Suprapubic skin (tissue), 4 donors: ENCODE data around the gene HINFP. TPM values are rescaled to one million over a fixed set of nuclear protein-coding genes. Genes with fewer than 3 reads are reported as not detected.

ENCODE experiments used
- DNase-seq, 2 donors: peaks; one replicate each; pipeline ENCODE4 v3.0.0-alpha.2; 2019; ENCODE audit warnings: low spot score in 2 of 2
- H3K27ac ChIP-seq: fragments of 200-600 bp; sonication (generic); one replicate; pipeline ENCODE4 v1.5.1; 2019
- H3K27me3 ChIP-seq: fragments of 200-600 bp; sonication (generic); one replicate; pipeline ENCODE4 v1.5.1; 2019
- H3K36me3 ChIP-seq: fragments of 200-600 bp; sonication (generic); one replicate; pipeline ENCODE4 v1.5.1; 2019
- H3K4me1 ChIP-seq: fragments of 200-600 bp; sonication (generic); one replicate; pipeline ENCODE4 v1.5.1; 2019
- H3K4me3 ChIP-seq: fragments of 200-600 bp; sonication (generic); one replicate; pipeline ENCODE4 v1.5.1; 2019; ENCODE audit warnings: mild to moderate bottlenecking
- H3K9me3 ChIP-seq: fragments of 200-600 bp; sonication (generic); one replicate; pipeline ENCODE4 v1.5.1; 2019
- EP300 ChIP-seq: sonication (generic); formaldehyde crosslinking; IDR thresholded peaks from one replicate; pipeline ENCODE4 v1.6.1; 2017; ENCODE audit warnings: antibody characterized with exemption
- POLR2A ChIP-seq, 2 donors: fragments of 450-650 bp; IDR thresholded peaks; one replicate each; pipeline ENCODE4 v1.6.1; 2017; ENCODE audit warnings: antibody characterized with exemption in 2 of 2, mild to moderate bottlenecking in 2 of 2, moderate library complexity in 2 of 2
- POLR2AphosphoS5 ChIP-seq, 3 donors: sonication (generic); formaldehyde crosslinking; IDR thresholded peaks; one replicate each; pipeline ENCODE4 v1.6.1; 2017; ENCODE audit warnings: antibody characterized with exemption in 3 of 3
- WGBS: methylation state at CpG from one replicate; pipeline ENCODE4 v1.1.5; 2018; 5-methylcytosine and 5-hydroxymethylcytosine counted together
- total RNA-seq, 4 donors: library from RNA; depleted of rRNA; stranded (reverse); fragments of >200 nt; gene quantifications; one replicate each; pipeline ENCODE4 v1.1.0, GENCODE V29; 2016
- TF ChIP-seq, protein P1 (sequence below), 2 donors: fragments of 200-600 bp in 1 of 2; fragments of 450-650 bp in 1 of 2; sonication (generic) in 1 of 2; IDR thresholded peaks; one replicate each; pipeline ENCODE4 v1.5.1; 2016 to 2019; ENCODE audit warnings: antibody characterized with exemption in 2 of 2, mild to moderate bottlenecking in 1 of 2, moderate library complexity in 1 of 2

HINFP gene
- total RNA-seq, 4 donors from 2014 or later: 16.1 to 45.1 (median 26.7) TPM

DNA sequence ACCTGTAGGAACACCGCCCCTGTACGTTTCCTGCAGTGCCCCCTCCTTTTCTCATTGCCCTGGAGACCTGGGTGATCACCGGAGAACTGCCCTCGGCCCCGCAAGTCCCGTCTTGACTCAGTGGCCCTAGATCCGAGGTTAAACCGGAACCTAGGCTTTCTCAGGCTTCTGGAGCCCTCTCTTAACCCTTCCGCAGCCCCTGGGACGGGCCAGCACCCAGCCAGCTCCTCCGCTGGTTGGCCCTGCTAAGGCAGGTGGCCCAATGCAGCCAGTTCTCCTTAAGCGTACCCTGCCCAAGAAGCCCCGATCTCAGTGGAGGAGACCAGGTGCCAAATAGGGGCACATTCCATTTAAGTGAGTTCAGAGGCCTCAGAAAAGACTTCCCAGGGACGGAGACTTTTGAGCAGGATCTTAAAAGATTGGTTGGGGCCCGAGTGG is 47.9 kb downstream of the HINFP start:
- Histone ChIP-seq H3K9me3 (no peaks in the 10 kb centered on the region), H3K4me3 (peak overlapping the region; percentile 89), H3K4me1 (peaks cover 31% of the 10 kb centered on the region), H3K36me3 (peaks cover 16% of the 10 kb centered on the region), H3K27me3 (no peaks in the 10 kb centered on the region), H3K27ac (peak overlapping the region; percentile 95)
- DNase-seq: no peak
- TF ChIP-seq EP300 (no peak), POLR2AphosphoS5 (IDR thresholded peaks at IDR 0.05) (no peak), POLR2A (IDR thresholded peaks at IDR 0.05) (no peak)
- TF ChIP-seq, protein P1, sequence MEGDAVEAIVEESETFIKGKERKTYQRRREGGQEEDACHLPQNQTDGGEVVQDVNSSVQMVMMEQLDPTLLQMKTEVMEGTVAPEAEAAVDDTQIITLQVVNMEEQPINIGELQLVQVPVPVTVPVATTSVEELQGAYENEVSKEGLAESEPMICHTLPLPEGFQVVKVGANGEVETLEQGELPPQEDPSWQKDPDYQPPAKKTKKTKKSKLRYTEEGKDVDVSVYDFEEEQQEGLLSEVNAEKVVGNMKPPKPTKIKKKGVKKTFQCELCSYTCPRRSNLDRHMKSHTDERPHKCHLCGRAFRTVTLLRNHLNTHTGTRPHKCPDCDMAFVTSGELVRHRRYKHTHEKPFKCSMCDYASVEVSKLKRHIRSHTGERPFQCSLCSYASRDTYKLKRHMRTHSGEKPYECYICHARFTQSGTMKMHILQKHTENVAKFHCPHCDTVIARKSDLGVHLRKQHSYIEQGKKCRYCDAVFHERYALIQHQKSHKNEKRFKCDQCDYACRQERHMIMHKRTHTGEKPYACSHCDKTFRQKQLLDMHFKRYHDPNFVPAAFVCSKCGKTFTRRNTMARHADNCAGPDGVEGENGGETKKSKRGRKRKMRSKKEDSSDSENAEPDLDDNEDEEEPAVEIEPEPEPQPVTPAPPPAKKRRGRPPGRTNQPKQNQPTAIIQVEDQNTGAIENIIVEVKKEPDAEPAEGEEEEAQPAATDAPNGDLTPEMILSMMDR (IDR thresholded peaks at IDR 0.05): no peak
- 27% methylated on average over 3 of the region's 15 CpGs for WGBS

DNA sequence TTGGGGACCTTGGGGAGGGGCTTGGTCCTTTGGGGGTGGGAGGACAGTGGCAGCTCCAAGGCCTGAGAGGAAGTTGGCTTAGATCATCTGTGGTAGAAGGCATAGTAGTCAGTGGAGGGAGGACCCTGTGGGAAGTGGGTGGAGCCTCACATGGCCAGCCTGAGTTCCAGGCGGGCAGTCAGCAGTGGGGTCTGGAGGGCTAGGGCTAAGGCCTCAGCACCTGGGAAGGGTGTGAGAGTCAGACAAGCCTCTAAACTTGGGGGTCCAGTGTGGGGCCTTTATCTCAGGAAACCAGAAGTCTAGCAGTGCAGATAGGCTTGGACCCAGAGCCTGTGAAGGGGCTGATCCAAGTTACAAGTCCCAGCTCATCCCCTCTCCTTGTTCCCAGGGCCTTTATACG is 51.1 kb downstream of the HINFP start:
- WGBS: 88% methylated on average over 1 of the region's 2 CpGs
- Histone ChIP-seq H3K27ac (no peak overlapping the region), H3K4me3 (no peak overlapping the region), H3K9me3 (no peaks in the 10 kb centered on the region), H3K36me3 (peaks cover 43% of the 10 kb centered on the region), H3K4me1 (peaks cover 26% of the 10 kb centered on the region), H3K27me3 (no peaks in the 10 kb centered on the region)
- no peak for DNase-seq
- TF ChIP-seq POLR2AphosphoS5 (IDR thresholded peaks at IDR 0.05) (no peak), POLR2A (IDR thresholded peaks at IDR 0.05) (no peak), EP300 (no peak)
- TF ChIP-seq, protein P1 (IDR thresholded peaks at IDR 0.05): no peak

DNA sequence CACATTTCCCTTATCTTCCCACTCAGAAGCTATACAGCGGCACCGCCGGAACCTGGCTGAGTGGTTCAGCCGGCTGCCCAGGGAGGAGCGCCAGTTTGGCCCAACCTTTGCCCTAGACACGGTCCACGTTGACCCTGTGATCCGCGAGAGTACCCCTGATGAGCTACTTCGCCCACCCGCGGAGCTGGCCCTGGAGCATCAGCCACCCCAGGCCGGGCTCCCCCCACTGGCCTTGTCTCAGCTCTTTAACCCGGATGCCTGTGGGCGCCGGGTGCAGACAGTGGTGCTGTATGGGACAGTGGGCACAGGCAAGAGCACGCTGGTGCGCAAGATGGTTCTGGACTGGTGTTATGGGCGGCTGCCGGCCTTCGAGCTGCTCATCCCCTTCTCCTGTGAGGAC is 52.1 kb downstream of the HINFP start:
- H3K4me3 ChIP-seq: no peak overlapping the region
- DNase-seq: no peak
- H3K4me1 ChIP-seq: peaks cover 19% of the 10 kb centered on the region
- H3K9me3 ChIP-seq: no peaks in the 10 kb centered on the region
- 95% methylated on average over 18 of the region's 21 CpGs for WGBS
- H3K27ac ChIP-seq: no peak overlapping the region
- H3K27me3 ChIP-seq: no peaks in the 10 kb centered on the region
- no peak for TF ChIP-seq POLR2A (IDR thresholded peaks at IDR 0.05)
- no peak for TF ChIP-seq EP300
- no peak for TF ChIP-seq POLR2AphosphoS5 (IDR thresholded peaks at IDR 0.05)
- TF ChIP-seq, protein P1 (IDR thresholded peaks at IDR 0.05): no peak
- peaks cover 53% of the 10 kb centered on the region for H3K36me3 ChIP-seq

DNA sequence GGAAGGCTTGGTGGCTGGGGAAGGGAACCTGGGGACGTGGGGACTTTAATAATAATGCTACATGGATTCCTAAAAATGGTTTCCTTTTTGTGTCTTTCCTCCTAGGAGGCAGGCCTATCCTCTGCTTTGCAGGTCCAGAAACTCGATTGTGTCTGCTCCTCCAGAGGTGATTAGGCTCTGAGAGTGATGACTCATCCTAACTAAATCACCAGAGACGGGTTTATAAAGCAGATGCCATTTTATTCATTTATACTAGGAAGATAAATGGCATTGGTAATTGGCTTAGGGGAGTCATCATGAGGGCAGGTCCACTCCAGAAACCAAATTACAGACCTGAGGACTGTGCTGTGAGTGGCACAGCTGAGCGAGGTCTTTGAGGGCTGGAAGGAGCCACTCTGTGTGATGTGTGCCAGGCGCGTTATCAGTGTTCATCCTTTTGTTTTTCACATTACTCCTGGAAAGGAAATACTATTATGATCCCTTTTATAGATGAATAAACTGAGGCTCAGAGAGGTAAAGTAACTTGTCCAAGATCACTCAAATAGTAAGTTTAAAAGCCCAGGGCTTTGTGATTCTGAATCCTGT is 54.2 kb downstream of the HINFP start:
- Histone ChIP-seq H3K4me1 (peaks cover 2% of the 10 kb centered on the region), H3K27me3 (no peaks in the 10 kb centered on the region), H3K9me3 (no peaks in the 10 kb centered on the region), H3K4me3 (no peak overlapping the region), H3K27ac (no peak overlapping the region), H3K36me3 (peaks cover 67% of the 10 kb centered on the region)
- WGBS: 73% methylated on average over 6 of the region's 6 CpGs
- DNase-seq: no peak
- no peak for TF ChIP-seq POLR2A (IDR thresholded peaks at IDR 0.05)
- TF ChIP-seq EP300: no peak
- no peak for TF ChIP-seq POLR2AphosphoS5 (IDR thresholded peaks at IDR 0.05)
- TF ChIP-seq, protein P1 (IDR thresholded peaks at IDR 0.05): no peak

DNA sequence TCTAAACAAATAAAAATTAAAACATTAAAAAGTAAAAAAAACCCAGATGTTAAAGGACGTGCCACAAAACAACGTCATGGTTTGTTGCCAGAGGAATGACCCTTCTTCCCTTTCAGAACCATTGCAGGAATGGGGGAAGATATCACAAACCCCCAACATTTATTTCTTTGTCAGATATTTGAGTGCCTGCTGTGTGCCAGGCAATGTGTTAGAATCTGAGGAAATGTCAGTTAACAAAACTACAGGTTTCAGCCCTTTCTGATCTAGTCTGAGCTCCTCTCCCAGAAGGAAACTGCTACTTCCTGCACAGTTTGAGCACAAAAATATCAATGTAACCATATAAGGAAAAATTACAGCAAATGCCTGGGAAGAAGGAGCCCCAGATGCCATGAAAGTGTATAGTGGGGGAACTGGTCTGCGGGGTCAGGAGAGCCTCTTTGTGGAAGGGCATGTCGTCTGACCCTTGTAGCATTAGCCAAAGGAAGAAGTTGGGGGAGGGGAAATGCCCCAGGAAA is 56.8 kb downstream of the HINFP start:
- peaks cover 2% of the 10 kb centered on the region for H3K4me1 ChIP-seq
- 66% methylated on average over 4 of the region's 4 CpGs for WGBS
- H3K27me3 ChIP-seq: no peaks in the 10 kb centered on the region
- no peak overlapping the region for H3K4me3 ChIP-seq
- H3K27ac ChIP-seq: no peak overlapping the region
- TF ChIP-seq, protein P1 (IDR thresholded peaks at IDR 0.05): no peak
- TF ChIP-seq POLR2AphosphoS5 (IDR thresholded peaks at IDR 0.05): no peak
- no peak for TF ChIP-seq EP300
- no peak for TF ChIP-seq POLR2A (IDR thresholded peaks at IDR 0.05)
- no peak for DNase-seq
- H3K36me3 ChIP-seq: peaks cover 87% of the 10 kb centered on the region
- no peaks in the 10 kb centered on the region for H3K9me3 ChIP-seq
